Measurements from ENCODE around the gene CWC15. TPM values are rescaled to one million over a fixed set of nuclear protein-coding genes. Genes with fewer than 3 reads are reported as not detected.

CWC15 gene
- total and polyA plus RNA-seq, 4 donors = 17.6 to 47.0 (median 20.9) TPM

GRCh38 chr11:95005642-95006041 lies 32.3 kb upstream of the CWC15 start:
- Histone ChIP-seq H3K9me3 (ENCODE audit: control insufficient read depth in 4 of 4, low read length in 3 of 4) (peaks cover 0 to 8% (median 1%) of the 10 kb centered on the region in 4 donors), H3K4me3 (ENCODE audit: low read depth in 1 of 3, low read length in 3 of 3) (no peak overlapping the region), H3K9ac (ENCODE audit: low read depth in 1 of 2, low read length in 2 of 2) (no peak overlapping the region), H3K36me3 (ENCODE audit: control insufficient read depth in 4 of 4, insufficient read depth in 3 of 4, low read depth in 1 of 4, low read length in 3 of 4) (no peaks in the 10 kb centered on the region), H3K4me1 (ENCODE audit: control insufficient read depth in 4 of 4, insufficient read depth in 4 of 4, low read length in 3 of 4) (no peaks in the 10 kb centered on the region), H3K27ac (ENCODE audit: low read depth in 1 of 2, low read length in 2 of 2) (no peak overlapping the region), H3K27me3 (ENCODE audit: control insufficient read depth in 4 of 4, insufficient read depth in 4 of 4, low read length in 3 of 4) (peaks cover 0 to 4% (median 0%) of the 10 kb centered on the region in 4 donors)
- DNase-seq (ENCODE audit: low spot score) = no peak
- WGBS = 60% methylated on average over 1 of the region's 1 CpG
- TF ChIP-seq, protein P1, sequence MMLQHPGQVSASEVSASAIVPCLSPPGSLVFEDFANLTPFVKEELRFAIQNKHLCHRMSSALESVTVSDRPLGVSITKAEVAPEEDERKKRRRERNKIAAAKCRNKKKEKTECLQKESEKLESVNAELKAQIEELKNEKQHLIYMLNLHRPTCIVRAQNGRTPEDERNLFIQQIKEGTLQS (IDR thresholded peaks at IDR 0.05) = no peak
- TF ChIP-seq NR2F2 (IDR thresholded peaks at IDR 0.05) (no peak), HNF4G (IDR thresholded peaks at IDR 0.05) (no peak), YY1 (IDR thresholded peaks at IDR 0.05) (no peak), RXRA (IDR thresholded peaks at IDR 0.05) (no peak), RAD21 (IDR thresholded peaks at IDR 0.05) (no peak), TAF1 (conservative IDR thresholded peaks at IDR 0.05) (no peak), JUND (IDR thresholded peaks at IDR 0.05) (no peak), GABPA (IDR thresholded peaks at IDR 0.05 in 1 of 2, conservative IDR thresholded peaks at IDR 0.05 in 1 of 2) (no peak), REST (IDR thresholded peaks at IDR 0.05) (no peak)
- TF ChIP-seq, protein P2, sequence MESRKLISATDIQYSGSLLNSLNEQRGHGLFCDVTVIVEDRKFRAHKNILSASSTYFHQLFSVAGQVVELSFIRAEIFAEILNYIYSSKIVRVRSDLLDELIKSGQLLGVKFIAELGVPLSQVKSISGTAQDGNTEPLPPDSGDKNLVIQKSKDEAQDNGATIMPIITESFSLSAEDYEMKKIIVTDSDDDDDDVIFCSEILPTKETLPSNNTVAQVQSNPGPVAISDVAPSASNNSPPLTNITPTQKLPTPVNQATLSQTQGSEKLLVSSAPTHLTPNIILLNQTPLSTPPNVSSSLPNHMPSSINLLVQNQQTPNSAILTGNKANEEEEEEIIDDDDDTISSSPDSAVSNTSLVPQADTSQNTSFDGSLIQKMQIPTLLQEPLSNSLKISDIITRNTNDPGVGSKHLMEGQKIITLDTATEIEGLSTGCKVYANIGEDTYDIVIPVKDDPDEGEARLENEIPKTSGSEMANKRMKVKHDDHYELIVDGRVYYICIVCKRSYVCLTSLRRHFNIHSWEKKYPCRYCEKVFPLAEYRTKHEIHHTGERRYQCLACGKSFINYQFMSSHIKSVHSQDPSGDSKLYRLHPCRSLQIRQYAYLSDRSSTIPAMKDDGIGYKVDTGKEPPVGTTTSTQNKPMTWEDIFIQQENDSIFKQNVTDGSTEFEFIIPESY (IDR thresholded peaks at IDR 0.05) = no peak
- TF ChIP-seq, protein P3, sequence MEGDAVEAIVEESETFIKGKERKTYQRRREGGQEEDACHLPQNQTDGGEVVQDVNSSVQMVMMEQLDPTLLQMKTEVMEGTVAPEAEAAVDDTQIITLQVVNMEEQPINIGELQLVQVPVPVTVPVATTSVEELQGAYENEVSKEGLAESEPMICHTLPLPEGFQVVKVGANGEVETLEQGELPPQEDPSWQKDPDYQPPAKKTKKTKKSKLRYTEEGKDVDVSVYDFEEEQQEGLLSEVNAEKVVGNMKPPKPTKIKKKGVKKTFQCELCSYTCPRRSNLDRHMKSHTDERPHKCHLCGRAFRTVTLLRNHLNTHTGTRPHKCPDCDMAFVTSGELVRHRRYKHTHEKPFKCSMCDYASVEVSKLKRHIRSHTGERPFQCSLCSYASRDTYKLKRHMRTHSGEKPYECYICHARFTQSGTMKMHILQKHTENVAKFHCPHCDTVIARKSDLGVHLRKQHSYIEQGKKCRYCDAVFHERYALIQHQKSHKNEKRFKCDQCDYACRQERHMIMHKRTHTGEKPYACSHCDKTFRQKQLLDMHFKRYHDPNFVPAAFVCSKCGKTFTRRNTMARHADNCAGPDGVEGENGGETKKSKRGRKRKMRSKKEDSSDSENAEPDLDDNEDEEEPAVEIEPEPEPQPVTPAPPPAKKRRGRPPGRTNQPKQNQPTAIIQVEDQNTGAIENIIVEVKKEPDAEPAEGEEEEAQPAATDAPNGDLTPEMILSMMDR (IDR thresholded peaks at IDR 0.05; ENCODE audit: low read depth, low read length, missing input control) = no peak
- TF ChIP-seq, protein P4, sequence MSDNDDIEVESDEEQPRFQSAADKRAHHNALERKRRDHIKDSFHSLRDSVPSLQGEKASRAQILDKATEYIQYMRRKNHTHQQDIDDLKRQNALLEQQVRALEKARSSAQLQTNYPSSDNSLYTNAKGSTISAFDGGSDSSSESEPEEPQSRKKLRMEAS (IDR thresholded peaks at IDR 0.05) = no peak

DNA sequence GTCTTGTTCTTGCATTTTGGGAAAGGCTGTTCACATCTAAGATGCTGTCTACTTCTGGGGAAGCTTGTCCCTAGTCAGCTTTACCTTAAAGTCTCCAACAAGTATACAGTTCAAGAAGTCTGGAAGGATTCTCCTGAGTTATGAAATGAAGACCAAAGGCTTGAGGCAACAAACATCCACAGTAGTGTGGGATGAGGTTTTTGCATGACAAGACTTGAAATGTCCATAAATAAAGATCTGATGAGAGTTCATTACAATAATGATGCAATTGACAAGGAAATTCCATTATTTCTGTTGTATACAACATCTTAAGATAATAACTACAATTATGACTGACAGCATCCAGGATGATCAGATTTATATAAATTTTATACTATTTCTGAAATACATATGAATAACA lies 30.4 kb upstream of the CWC15 start:
- no peak for DNase-seq (ENCODE audit: low spot score)
- no peaks in the 10 kb centered on the region for H3K4me1 ChIP-seq (ENCODE audit: control insufficient read depth in 4 of 4, insufficient read depth in 4 of 4, low read length in 3 of 4)
- H3K9me3 ChIP-seq (ENCODE audit: control insufficient read depth in 4 of 4, low read length in 3 of 4) = peaks cover 0 to 8% (median 1%) of the 10 kb centered on the region in 4 donors
- H3K4me3 ChIP-seq (ENCODE audit: low read depth in 1 of 3, low read length in 3 of 3) = no peak overlapping the region
- H3K9ac ChIP-seq (ENCODE audit: low read depth in 1 of 2, low read length in 2 of 2) = no peak overlapping the region
- no peaks in the 10 kb centered on the region for H3K36me3 ChIP-seq (ENCODE audit: control insufficient read depth in 4 of 4, insufficient read depth in 3 of 4, low read depth in 1 of 4, low read length in 3 of 4)
- no peaks in the 10 kb centered on the region for H3K27me3 ChIP-seq (ENCODE audit: control insufficient read depth in 4 of 4, insufficient read depth in 4 of 4, low read length in 3 of 4)
- no peak for TF ChIP-seq JUND (IDR thresholded peaks at IDR 0.05)
- TF ChIP-seq, protein P3 (IDR thresholded peaks at IDR 0.05; ENCODE audit: low read depth, low read length, missing input control) = no peak
- no peak for TF ChIP-seq FOXA1 (IDR thresholded peaks at IDR 0.05)
- TF ChIP-seq FOXA2 (IDR thresholded peaks at IDR 0.05) = no peak
- no peak for TF ChIP-seq HNF4A (conservative IDR thresholded peaks at IDR 0.05)
- no peak for TF ChIP-seq GABPA (IDR thresholded peaks at IDR 0.05 in 1 of 2, conservative IDR thresholded peaks at IDR 0.05 in 1 of 2)
- no peak overlapping the region for H3K27ac ChIP-seq (ENCODE audit: low read depth in 1 of 2, low read length in 2 of 2)

All from liver (tissue), 9 donors.